ENCODE data around the gene POGZ. TPM values are rescaled to one million over a fixed set of nuclear protein-coding genes. Genes with fewer than 3 reads are reported as not detected.

Gene POGZ
- total RNA-seq, 1 donor: 41.0 TPM

DNA sequence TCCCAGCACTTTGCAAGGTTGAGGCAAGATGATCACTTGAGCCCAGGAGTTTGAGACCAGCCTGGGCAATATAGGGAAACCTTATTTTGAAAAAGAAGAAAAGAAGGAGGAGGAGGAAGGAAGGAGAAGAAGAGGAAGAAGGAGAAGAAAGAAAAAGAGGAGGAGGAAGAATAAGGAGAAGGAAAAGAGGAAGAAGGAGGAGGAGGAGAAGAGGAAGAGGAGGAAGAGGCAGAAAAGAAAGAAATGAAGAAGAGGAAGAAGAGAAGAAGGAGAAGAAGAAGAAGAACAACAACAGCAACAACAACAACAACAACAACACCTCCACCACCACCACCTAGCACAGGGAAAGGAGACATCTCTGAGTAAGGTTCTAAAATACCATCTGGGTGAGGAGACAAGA is 97.4 kb downstream of the POGZ start:
- H3K4me3 ChIP-seq (ENCODE audit: low read depth, low read length): no peak overlapping the region
- no peak for DNase-seq (ENCODE audit: low read depth)
- TF ChIP-seq, protein P1, sequence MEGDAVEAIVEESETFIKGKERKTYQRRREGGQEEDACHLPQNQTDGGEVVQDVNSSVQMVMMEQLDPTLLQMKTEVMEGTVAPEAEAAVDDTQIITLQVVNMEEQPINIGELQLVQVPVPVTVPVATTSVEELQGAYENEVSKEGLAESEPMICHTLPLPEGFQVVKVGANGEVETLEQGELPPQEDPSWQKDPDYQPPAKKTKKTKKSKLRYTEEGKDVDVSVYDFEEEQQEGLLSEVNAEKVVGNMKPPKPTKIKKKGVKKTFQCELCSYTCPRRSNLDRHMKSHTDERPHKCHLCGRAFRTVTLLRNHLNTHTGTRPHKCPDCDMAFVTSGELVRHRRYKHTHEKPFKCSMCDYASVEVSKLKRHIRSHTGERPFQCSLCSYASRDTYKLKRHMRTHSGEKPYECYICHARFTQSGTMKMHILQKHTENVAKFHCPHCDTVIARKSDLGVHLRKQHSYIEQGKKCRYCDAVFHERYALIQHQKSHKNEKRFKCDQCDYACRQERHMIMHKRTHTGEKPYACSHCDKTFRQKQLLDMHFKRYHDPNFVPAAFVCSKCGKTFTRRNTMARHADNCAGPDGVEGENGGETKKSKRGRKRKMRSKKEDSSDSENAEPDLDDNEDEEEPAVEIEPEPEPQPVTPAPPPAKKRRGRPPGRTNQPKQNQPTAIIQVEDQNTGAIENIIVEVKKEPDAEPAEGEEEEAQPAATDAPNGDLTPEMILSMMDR (IDR thresholded peaks at IDR 0.05; ENCODE audit: insufficient read depth, low read length): no peak

DNA sequence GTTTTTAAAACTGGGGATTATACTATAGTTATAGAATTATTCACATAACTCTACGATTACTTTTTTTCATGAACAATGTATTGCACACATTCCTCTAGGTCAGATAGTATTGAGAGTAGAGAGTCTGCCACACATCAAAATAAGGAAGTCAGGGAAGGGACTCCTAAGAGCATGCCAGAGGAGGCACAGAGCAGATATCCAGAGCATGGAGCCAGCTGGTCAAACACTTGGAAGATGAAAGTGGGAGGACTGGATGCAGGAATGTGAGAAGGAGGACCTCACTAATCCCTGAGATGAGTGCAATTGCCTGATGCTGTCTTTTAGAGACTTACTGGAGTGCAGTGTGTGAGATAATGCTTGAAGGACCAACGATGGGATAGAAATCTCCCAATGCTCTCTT is 102.6 kb downstream of the POGZ start:
- H3K4me3 ChIP-seq (ENCODE audit: low read depth, low read length): no peak overlapping the region
- TF ChIP-seq, protein P1 (IDR thresholded peaks at IDR 0.05; ENCODE audit: insufficient read depth, low read length): no peak
- peak; percentile 27 for DNase-seq (ENCODE audit: low read depth)

Small RNAs within 50 kb of the gene (small RNA-seq; reads per million reads assigned to genes)
- gene RNY4P25: not detected

Other genes with a start within 250 kb of the POGZ start
- gene PSMD4, start 204.8 kb downstream of the POGZ start, total RNA-seq (ENCODE audit: low replicate concordance): 111 and 139 TPM in 2 replicates
- gene ZNF687, start 177.2 kb downstream of the POGZ start, total RNA-seq (ENCODE audit: low replicate concordance): 7.0 and 14.2 TPM in 2 replicates
- 38.8 and 41.0 TPM in 2 replicates for gene PI4KB, start 132.1 kb downstream of the POGZ start, total RNA-seq (ENCODE audit: low replicate concordance)
- 27.1 and 32.8 TPM in 2 replicates for gene RFX5, start 112.2 kb downstream of the POGZ start, total RNA-seq (ENCODE audit: low replicate concordance)
- gene SELENBP1, start 86.8 kb downstream of the POGZ start, total RNA-seq (ENCODE audit: low replicate concordance): 26.8 and 70.5 TPM in 2 replicates
- 281 and 892 TPM in 2 replicates for gene PSMB4, start 59.9 kb downstream of the POGZ start, total RNA-seq (ENCODE audit: low replicate concordance)
- 0.09 and 1.1 TPM in 2 replicates for gene CGN, start 51.9 kb upstream of the POGZ start, total RNA-seq (ENCODE audit: low replicate concordance)
- 3.9 and 5.4 TPM in 2 replicates for gene TUFT1, start 80.8 kb upstream of the POGZ start, total RNA-seq (ENCODE audit: low replicate concordance)
- gene SNX27, start 152.6 kb upstream of the POGZ start, total RNA-seq (ENCODE audit: low replicate concordance): 14.1 and 28.6 TPM in 2 replicates